NCI-H748 (cell line): ENCODE results near the gene MGAT1.
"Not testable (repeated sequence)": the region's sequence is repeated elsewhere in the genome, so short reads cannot be mapped to it uniquely, and the experiment has no call there.

Source experiments
- DNase-seq: peaks from one replicate; lab custom pipeline; 2025; ENCODE audit not compliant: unreplicated experiment; lab: John Stamatoyannopoulos, UW

The MGAT1 gene

DNA sequence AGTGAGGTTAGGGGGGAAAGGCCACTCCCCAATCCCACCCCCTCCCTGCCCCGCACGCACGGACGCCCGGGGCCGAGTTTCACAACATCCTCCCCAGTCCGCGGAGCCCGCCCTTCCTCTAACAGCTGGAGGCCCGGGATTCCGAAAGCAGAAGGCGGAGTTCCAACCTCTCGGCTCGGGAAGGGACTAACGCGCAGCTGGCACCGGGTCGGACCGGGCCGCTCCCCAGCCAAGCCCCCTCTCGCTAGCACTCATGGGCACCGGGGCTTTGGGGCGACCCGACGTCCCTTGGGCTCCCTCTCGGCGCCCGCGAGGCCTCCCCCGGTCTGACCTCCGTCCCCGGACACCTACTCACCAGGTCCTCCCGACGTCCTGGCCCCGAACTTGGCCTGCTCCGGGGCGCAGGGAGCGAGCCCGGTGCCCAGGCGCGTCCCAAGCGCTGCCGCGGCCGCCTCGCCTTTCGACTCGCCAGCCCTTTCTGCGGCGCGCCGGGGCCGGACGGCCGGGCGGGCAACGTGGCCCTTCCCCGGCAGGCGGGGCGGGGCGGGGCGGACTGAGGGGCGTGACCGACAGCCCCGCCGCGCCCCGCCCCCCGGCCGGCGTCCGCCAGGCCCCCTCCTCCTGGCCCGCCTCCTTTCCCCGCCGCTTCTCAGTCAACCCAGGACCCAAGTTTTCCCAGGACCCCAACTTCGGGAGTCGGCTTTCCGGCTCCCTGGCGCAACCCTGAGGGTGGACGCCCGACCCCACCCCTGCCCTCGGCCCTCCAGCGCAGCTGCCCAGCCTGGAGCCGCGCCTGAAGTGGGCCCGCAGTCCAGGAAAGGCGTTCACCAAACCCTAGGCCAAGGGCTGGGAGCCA, at the start of gene MGAT1:
Gene MGAT1 (minus strand): TSS at position 482 of the 856 bp plus-strand sequence. CDS start 9,835 bp downstream, outside the sequence.
- DNase-seq, result peak; percentile 72

DNA sequence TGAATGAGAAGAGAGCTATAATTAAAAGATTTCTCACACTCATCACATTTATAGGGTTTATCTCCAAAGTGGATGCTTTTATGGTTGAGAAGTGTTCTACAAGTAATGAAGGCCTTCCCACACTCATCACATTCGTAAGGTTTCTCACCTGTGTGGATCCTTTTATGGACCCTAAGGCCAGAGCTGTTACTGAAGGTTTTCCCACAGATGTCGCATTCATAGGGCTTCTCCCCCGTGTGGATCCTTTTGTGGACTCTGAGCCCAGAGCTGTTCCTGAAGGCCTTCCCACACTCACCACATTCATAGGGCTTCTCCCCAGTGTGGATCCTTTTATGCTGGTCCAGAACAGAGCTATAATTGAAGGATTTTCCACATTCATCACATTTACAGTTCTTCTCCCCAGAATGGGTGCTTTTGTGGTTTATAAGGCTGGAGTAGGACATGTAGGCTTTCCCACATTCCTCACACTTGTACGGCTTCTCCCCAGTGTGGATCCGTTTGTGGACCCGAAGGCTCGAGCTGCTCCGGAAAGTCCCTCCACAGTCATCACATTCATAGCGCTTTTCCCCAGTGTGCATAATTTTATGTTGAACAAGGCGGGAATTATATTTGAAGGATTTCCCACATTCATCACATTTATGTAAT, 48.0 kb upstream of the MGAT1 start:
- no peak for DNase-seq

DNA sequence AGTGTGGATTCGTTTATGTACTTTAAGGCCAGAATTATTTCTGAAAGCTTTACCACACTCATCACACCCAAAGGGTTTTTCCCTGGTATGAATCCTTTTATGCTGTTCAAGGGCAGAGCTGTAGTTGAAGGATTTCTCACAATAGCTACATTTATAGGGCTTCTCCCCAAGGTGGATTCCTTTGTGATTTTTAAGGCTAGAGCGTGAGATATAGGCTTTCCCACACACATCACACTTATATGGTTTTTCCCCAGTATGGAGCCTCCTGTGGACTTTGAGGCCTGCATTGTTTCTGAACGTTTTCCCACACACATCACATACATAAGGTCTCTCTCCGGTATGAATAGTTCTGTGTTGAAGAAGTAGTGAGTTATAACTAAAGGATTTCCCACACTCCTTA, 47.2 kb upstream of the MGAT1 start:
- no peak for DNase-seq

DNA sequence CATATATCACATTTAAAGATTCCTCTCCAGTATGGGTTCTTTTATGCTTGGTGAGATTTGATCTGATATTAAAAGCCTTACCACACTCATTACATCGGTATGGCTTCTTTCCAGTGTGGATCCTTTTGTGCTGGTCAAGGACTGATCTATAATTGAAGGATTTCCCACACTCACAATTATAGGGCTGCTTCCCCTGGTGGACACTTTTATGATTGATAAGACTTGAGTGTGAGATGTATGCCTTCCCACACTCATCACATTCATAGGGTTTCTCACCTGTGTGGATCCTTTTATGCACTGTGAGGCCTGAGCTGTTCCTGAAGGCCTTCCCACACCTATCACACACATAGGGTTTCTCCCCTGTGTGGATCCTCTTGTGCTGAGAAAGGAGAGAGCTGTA, 46.3 kb upstream of the MGAT1 start:
- no peak for DNase-seq

DNA sequence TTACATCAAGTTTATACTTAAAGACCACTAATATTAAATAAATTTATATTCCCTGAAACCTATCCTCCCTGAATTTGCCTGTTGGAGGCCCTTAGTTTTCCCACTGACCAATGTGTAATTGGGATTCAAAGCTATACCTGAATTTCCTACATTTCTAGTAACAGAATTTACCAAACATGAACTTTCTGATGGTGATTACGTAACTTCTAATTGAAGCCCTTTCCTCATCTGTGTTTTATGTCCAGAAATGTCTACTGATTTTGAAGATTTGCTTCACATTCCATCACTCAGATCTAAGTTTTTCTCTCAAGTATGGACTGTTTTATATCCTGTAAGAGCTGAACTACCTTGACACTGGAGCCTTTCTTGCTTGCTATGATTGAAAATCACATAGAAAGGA, 45.7 kb upstream of the MGAT1 start:
- DNase-seq, result no peak

DNA sequence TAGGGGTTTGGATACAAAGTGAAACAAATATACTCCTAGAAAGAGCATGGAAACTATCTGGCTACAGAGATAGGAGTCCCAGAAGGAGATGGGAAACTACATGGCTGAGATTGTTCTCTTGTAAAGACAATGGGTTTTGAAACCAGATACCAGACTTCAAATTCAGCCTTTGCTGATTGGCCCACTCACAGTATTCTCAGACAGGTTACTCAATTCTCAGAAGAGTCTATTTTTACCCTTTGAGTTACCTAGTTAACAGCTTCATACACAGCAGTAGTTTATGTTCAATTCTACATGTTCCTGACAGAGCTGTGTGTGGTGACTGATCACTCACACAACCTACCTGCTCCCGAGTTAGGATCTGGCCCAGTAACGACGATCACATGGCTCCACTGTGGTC, 44.4 kb upstream of the MGAT1 start:
- DNase-seq, result no peak

DNA sequence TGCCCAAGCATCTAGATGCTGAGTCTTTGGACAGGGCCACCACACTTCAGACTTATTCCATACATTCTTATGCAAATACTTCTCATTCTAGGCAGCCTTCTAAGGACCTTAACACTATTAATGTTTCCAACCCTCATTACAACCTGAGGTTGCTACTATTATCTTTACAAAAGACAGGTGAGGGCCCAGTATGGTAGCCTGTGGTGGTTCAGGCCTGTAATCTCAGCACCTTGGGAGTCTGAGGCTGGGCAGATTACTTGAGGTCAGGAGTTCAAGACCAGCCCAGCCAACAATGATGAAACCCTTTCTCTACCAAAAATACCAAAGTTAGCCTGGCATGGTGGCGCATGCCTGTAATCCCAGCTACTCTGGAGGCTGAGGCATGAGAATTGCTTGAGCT, 42.3 kb upstream of the MGAT1 start:
- no peak for DNase-seq

DNA sequence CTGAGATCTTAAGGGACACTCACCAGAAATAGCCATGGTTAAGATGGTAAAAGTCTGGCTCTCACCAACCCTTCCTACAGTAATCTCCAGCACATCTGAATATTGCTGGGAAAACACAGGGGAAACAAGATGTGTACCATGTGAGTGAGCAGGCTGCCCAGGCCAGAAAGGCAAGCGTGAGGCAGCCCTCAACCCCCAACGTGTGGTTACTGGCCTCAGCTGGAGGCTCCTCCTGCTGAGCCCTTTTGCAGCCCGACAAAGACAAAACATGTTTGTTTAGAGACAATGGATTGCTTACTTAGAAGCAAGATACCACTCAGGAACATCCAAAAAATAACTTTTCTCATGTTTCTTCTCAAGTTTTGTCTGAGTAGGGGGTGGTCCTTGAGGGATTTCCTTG, 41.8 kb upstream of the MGAT1 start:
- DNase-seq, result no peak

DNA sequence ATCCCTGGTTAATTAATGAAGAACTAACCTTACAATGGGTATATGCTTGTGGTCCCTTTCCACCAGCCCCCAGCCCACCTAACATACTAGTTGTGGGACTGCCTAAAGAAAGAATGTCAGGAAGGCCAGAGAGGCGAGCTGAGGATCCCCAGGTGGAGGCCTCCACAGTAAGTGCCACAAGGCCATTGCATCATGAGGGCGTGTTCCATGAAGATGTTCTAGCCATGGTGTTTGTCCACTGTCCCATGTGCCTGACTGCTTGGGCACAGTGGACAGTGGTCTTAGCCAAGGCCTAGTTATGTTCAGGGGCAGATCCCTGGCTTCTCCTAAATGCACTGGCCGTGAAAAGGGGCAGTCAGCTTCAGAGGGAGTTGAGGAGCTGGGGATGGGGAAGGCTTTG, 37.3 kb upstream of the MGAT1 start:
- no peak for DNase-seq

DNA sequence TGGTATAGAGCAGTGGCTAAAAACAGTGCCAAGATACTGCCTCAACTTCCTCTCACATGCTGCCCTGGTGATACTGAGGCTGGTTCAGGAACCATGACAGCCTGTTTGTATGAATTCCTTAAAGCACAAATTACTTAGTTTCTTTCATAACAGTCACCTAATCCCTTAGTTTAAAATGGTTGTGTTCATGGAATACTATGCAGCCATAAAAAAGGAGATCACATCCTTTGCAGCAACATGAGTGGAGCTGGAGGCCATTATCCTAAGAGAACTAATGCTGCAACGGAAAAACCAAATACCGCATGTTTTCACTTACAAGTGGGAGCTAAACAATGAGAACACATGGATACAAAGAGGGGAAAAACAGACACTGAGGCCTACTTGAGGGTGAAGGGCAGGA, 36.6 kb upstream of the MGAT1 start:
- no peak for DNase-seq

DNA sequence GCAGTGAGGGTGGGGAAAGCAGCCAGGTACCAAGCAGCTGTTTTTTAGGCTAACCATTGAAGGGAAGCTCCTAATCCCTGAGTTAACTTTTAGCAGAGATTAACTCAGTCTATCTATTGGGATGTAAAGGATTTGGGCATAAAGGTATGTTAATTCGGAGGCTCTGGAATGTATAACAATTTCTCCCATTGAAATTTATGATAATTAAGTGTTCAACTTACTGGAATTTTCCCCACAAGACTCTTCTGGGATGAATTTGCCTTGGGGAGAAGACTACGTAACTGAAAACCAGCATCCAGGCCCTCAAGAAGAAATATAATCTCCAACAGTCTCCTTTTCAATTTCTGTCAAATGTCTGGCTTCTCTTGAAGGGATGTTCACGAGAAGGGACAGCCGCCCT, 34.9 kb upstream of the MGAT1 start:
- DNase-seq, result no peak

DNA sequence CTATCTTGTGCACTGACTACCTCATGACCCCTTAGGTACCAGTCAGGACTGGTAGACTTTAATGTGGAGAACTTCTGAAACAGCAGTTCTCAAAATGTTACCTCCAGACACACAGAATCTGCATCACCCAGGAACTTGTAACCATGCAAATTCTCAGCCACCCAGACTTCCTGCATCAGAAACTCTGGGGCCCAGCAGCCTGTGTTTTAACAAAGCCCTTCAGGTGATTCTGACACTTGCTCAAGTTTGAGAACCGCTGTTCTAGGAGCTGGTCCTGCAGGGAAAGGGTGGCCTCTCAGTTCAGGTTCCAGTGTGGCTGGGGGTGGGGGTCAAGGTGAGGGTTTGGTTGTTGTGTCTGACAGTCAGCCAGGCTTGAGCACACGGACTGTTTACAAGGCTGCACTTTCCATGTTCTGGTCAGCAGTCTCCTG, 30.0 kb upstream of the MGAT1 start:
- no peak for DNase-seq

DNA sequence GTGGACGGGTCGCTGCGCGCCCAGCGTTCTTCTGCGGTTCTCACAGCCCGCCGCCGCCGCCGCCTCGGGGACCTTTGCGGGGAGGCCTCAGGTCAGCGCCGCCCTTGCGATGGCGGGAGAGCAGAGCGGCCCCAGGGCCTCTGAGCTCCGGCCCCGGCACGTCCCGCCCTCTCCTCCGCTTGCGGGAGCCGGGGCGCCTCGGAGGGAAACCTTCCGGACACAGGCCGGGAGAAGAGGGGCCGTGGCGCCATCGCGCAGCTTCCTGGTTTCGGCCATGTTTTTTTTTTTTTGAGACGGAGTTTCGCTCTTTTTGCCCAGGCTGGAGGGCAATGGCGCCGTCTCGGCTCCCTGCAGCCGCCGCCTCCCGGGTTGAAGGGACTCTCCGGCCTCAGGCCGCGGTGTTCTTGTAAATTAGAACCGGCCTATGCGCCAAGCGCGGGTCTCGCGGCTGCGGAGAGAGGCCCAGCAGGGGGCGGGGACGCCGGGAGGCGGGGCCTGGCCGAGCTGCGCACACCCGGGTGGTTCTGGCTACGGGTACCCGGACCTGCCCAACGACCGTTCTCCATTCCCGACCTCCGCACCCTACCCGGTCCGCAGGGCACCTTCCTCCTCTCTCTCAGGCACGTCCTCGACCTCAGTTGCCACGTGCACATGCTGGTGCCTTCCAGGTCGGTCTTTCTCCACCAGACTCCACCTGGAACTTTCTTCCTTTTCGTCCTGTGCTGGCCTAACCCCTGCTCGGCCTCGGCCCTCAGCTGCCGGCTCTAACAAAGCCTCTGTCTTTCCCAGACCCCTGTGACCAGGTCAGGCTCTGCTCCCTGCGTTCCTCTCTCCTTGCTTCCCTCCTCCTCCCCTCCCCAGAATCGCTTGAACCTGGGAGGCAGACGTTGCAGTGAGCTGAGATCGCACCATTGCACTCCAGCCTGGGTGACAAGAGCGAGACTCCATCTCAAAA, 28.8 kb upstream of the MGAT1 start:
- DNase-seq, result peak; percentile 79

DNA sequence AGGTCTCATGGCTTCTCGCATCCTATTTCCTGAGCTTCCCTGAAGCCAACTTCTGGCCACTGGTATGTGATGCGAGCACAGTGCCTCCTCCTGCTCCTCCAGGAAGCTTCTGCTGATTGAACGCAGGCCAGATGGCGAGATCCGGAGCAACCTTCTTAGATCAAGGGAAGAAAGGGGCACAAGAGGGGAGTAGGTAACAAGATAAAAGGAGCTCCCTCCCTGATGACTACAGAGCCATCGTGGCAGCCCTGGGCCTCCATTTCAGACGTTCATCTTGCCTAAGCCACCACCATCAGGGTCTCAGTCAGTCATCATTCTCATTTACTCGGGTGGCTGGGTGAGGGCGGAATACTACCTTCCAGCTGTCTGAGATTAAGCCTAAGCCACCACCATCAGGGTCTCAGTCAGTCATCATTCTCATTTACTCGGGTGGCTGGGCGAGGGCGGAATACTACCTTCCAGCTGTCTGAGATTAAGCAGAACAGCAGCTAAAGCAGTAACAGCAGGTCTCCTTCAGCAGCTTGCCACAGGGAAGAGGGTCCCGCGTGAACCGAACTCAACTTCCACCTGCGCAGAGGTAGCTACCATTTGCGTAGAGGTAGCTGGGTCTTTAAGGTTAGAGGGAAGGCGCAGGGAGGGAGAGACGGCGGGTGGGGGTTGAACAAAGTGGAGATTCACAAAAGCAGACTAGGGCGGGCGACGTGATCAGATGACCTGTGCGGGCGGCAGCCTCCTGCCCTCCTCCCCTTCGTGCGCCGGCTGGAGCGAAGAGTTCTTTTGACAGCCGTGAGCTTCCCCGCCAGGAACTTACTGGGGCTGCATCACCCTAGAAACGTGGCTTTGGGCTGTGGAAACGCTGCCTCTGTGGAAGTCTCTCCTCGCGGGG, 27.9 kb upstream of the MGAT1 start:
- DNase-seq, result peak; percentile 70

DNA sequence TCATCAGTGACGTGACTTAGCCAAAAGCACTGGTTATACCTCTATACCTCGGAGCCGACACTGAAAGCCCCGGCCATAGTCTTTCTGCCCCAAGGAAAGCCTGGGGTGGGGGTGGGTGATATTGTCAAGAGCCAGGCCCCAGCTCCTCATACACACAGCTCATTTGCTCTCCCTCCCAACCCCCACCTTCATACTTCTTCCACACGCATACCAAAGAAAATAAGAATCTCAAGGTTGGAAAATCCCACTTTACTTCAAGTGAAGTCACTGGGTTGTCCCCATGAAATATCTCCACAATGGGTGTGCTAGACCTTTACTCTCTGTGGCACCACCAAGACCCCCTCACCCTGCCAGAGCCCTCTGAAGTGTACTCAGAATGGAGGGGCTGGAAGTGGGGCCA, 27.1 kb upstream of the MGAT1 start:
- no peak for DNase-seq

DNA sequence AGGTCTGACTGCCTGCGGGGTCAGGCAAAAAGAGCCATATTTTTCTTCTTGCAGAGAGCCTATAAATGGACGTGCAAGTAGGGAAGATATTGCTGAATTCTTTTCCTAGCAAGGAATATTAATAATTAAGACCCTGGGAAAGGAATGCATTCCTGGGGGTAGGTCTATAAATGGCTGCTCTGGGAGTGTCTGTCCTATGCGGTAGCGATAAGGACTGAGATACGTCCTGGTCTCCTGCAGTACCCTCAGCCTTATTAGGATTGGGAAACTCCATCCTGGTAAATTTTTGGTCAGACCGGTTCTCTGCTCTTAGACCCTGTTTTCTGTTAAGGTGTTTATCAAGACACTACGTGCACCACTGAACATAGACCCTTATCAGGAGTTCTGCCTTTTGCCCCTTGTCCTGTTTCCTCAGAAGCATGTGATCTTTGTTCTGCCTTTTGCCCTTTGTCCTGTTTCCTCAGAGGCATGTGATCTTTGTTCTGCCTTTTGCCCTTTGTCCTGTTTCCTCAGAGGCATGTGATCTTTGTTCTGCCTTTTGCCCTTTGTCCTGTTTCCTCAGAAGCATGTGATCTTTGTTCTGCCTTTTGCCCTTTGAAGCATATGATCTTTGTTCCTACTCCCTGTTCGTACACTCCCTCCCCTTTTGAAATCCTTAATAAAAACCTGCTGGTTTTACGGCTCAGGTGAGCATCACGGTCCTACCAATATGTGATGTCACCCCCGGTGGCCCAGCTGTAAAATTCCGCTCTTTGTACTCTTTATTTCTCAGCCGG, 26.3 kb upstream of the MGAT1 start:
- DNase-seq, result peak; percentile 5

DNA sequence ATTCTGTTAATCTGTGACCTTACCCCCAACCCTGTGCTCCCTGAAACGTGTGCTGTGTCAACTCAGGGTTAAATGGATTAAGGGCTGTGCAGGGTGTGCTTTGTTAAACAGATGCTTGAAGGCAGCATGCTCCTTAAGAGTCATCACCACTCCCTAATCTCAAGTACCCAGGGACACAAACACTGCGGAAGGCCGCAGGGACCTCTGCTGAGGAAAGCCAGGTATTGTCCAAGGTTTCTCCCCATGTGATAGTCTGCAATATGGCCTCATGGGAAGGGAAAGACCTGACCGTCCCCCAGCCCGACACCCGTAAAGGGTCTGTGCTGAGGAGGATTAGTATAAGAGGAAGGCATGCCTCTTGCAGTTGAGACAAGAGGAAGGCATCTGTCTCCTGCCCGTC, 24.8 kb upstream of the MGAT1 start:
- DNase-seq, result not testable (repeated sequence)

DNA sequence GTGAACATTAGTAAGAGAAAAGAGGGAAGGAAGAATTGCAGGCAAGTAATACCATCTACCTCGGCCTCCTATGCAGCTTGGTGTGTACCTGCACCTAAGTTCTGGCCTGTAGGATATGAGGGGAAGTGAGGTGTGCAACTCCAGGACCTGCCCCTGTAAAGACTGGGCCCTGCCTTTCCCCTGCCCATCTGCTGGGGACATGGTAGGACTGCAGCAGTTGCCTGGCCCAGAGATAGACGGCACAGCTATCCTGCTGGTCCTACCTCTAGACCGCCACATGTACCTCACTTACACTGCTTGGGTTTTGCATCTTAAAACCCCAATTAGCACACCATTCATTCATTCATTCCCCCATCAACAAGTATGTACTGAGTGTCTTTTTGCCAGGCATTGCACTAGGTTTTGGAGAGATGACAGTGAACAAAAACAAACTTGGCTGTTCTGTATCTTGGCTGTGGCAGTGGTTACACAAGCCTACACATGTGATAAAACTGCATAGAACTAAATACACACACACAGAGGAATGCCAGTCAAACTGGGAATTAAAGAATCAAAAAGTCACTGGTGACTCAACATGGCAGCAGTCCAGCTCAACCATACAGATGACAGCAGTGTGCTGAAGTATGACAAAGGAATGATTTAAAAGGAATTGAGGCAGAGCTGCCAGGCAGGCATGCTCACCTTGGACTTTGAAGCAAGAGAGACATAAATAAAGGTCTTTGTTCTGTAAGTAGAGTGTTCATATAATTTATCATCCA, 23.3 kb upstream of the MGAT1 start:
- no peak for DNase-seq
